ENCODE measurements around the gene PDE12. TPM values are rescaled to one million over a fixed set of nuclear protein-coding genes. Genes with fewer than 3 reads are reported as not detected.
A peak's percentile ranks its signal among the peaks of the same experiment; 100 is the strongest.

Gene PDE12
- 14.4 and 16.2 TPM in 2 replicates for total RNA-seq (2014; rRNA removed; shearing (Covaris generic))

GRCh38 chr3:57555738-57556458, at the start of gene PDE12:
Gene PDE12 (plus strand): TSS chr3:57556274. CDS start chr3:57556380, 106 bp downstream.
- Histone ChIP-seq H3K27ac (peak within 1 kb of the TSS; percentile 96), H3K4me1 (no peaks in the 10 kb centered on the region), H3K27me3 (no peaks in the 10 kb centered on the region), H3K4me3 (peak within 1 kb of the TSS; percentile 97), H3K9me3 (replicated peaks) (no peaks in the 10 kb centered on the region), H3K36me3 (peaks cover 12% of the 10 kb centered on the region; the same call in 1 of the 2 replicates)
- peak; percentile 84 to 87 for DNase-seq

GRCh38 chr3:57512166-57512565, 43.9 kb upstream of the PDE12 start:
- Histone ChIP-seq H3K9me3 (replicated peaks) (no peaks in the 10 kb centered on the region), H3K36me3 (no peaks in the 10 kb centered on the region), H3K27ac (no peak overlapping the region), H3K4me1 (no peaks in the 10 kb centered on the region), H3K27me3 (no peaks in the 10 kb centered on the region), H3K4me3 (no peak overlapping the region)
- DNase-seq: no peak

- Histone ChIP-seq H3K36me3 (no peaks in the 10 kb centered on the region), H3K27ac (no peak overlapping the region), H3K9me3 (replicated peaks) (no peaks in the 10 kb centered on the region), H3K4me1 (no peaks in the 10 kb centered on the region), H3K4me3 (no peak overlapping the region), H3K27me3 (no peaks in the 10 kb centered on the region)
- no peak for DNase-seq
Observed at GRCh38 chr3:57518276-57518915, 37.7 kb upstream of the PDE12 start.

GRCh38 chr3:57530071-57530608, 25.9 kb upstream of the PDE12 start:
- DNase-seq: no peak

GRCh38 chr3:57538465-57538864, 17.6 kb upstream of the PDE12 start:
- Histone ChIP-seq H3K27ac (no peak overlapping the region), H3K36me3 (no peaks in the 10 kb centered on the region), H3K9me3 (replicated peaks) (no peaks in the 10 kb centered on the region), H3K27me3 (no peaks in the 10 kb centered on the region), H3K4me1 (no peaks in the 10 kb centered on the region), H3K4me3 (no peak overlapping the region)
- DNase-seq: no peak

More at GRCh38 chr3:57530071-57530608, 25.9 kb upstream of the PDE12 start:
- H3K9me3 ChIP-seq (replicated peaks): no peaks in the 10 kb centered on the region
- H3K4me3 ChIP-seq: no peak overlapping the region
- H3K4me1 ChIP-seq: no peaks in the 10 kb centered on the region
- H3K27ac ChIP-seq: no peak overlapping the region
- no peaks in the 10 kb centered on the region for H3K27me3 ChIP-seq
- H3K36me3 ChIP-seq: no peaks in the 10 kb centered on the region

GRCh38 chr3:57544181-57545125, 11.6 kb upstream of the PDE12 start, which contains the start of gene DNAH12:
Gene DNAH12 (minus strand): TSS chr3:57544344. CDS start chr3:57542870, 1,474 bp downstream.
- H3K27ac ChIP-seq: no peak within 1 kb of the TSS
- H3K4me3 ChIP-seq: peak within 1 kb of the TSS; percentile 19; the same call in 1 of the 2 replicates
- no peaks in the 10 kb centered on the region for H3K9me3 ChIP-seq (replicated peaks)
- no peaks in the 10 kb centered on the region for H3K27me3 ChIP-seq
- DNase-seq: peak; percentile 50 to 59
- no peaks in the 10 kb centered on the region for H3K36me3 ChIP-seq
- peaks cover 4% of the 10 kb centered on the region; the same call in 1 of the 2 replicates for H3K4me1 ChIP-seq

GRCh38 chr3:57545636-57546268, 10.3 kb upstream of the PDE12 start:
- Histone ChIP-seq H3K4me3 (no peak overlapping the region), H3K27ac (no peak overlapping the region), H3K36me3 (no peaks in the 10 kb centered on the region), H3K4me1 (peaks cover 4% of the 10 kb centered on the region; the same call in 1 of the 2 replicates), H3K27me3 (no peaks in the 10 kb centered on the region), H3K9me3 (replicated peaks) (no peaks in the 10 kb centered on the region)
- no peak for DNase-seq

GRCh38 chr3:57546616-57547015, 9.5 kb upstream of the PDE12 start:
- Histone ChIP-seq H3K4me3 (no peak overlapping the region), H3K36me3 (no peaks in the 10 kb centered on the region), H3K4me1 (peaks cover 4% of the 10 kb centered on the region; the same call in 1 of the 2 replicates), H3K9me3 (replicated peaks) (no peaks in the 10 kb centered on the region), H3K27ac (no peak overlapping the region), H3K27me3 (no peaks in the 10 kb centered on the region)
- DNase-seq: no peak

GRCh38 chr3:57555306-57555705, 768 bp upstream of the PDE12 start:
- Histone ChIP-seq H3K36me3 (peaks cover 8% of the 10 kb centered on the region; the same call in 1 of the 2 replicates), H3K4me3 (peak overlapping the region; percentile 97), H3K4me1 (no peaks in the 10 kb centered on the region), H3K27ac (peak overlapping the region; percentile 96), H3K9me3 (replicated peaks) (no peaks in the 10 kb centered on the region), H3K27me3 (no peaks in the 10 kb centered on the region)
- no peak for DNase-seq

- no peaks in the 10 kb centered on the region for H3K4me1 ChIP-seq
- H3K36me3 ChIP-seq: peaks cover 12% of the 10 kb centered on the region; the same call in 1 of the 2 replicates
- H3K27me3 ChIP-seq: no peaks in the 10 kb centered on the region
- H3K9me3 ChIP-seq (replicated peaks): no peaks in the 10 kb centered on the region
- peak; percentile 18 to 30 for DNase-seq
- peak overlapping the region; percentile 96 for H3K27ac ChIP-seq
- H3K4me3 ChIP-seq: peak overlapping the region; percentile 97
Observed at GRCh38 chr3:57556459-57557084, 498 bp downstream of the PDE12 start.

- H3K27me3 ChIP-seq: no peaks in the 10 kb centered on the region
- H3K9me3 ChIP-seq (replicated peaks): no peaks in the 10 kb centered on the region
- H3K27ac ChIP-seq: peak overlapping the region; percentile 96; the same call in 1 of the 2 replicates
- H3K4me1 ChIP-seq: no peaks in the 10 kb centered on the region
- H3K4me3 ChIP-seq: peak overlapping the region; percentile 97
- DNase-seq: peak; percentile 5 to 10
- H3K36me3 ChIP-seq: peaks cover 12% of the 10 kb centered on the region; the same call in 1 of the 2 replicates
Observed at GRCh38 chr3:57557085-57557537, 1.0 kb downstream of the PDE12 start.

- no peak for DNase-seq
Observed at GRCh38 chr3:57559526-57559925, 3.5 kb downstream of the PDE12 start.

GRCh38 chr3:57569859-57570450, 13.9 kb downstream of the PDE12 start:
- Histone ChIP-seq H3K27ac (no peak overlapping the region), H3K9me3 (replicated peaks) (no peaks in the 10 kb centered on the region), H3K36me3 (peaks cover 10% of the 10 kb centered on the region), H3K4me3 (no peak overlapping the region), H3K27me3 (no peaks in the 10 kb centered on the region), H3K4me1 (no peaks in the 10 kb centered on the region)
- DNase-seq: no peak

More at GRCh38 chr3:57559526-57559925, 3.5 kb downstream of the PDE12 start:
- Histone ChIP-seq H3K4me1 (no peaks in the 10 kb centered on the region), H3K36me3 (peaks cover 14% of the 10 kb centered on the region; the same call in 1 of the 2 replicates), H3K27me3 (no peaks in the 10 kb centered on the region), H3K9me3 (replicated peaks) (no peaks in the 10 kb centered on the region), H3K27ac (no peak overlapping the region), H3K4me3 (no peak overlapping the region)
